Stimulated activated CD4-positive, alpha-beta T cell treated with anti-CD3 and anti-CD28 coated beads, Interleukin-15, amount 100 ng/mL, for 24 hours (primary cell): Measurements from ENCODE around the gene HSPB9.

ENCODE experiments used
- DNase-seq: peaks from one replicate; pipeline ENCODE4 v3.0.0-alpha.2; 2020

The HSPB9 gene, protein sequence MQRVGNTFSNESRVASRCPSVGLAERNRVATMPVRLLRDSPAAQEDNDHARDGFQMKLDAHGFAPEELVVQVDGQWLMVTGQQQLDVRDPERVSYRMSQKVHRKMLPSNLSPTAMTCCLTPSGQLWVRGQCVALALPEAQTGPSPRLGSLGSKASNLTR

GRCh38 chr17:42122371-42123303 is at the start of gene HSPB9:
TSS of gene HSPB9 (plus strand) at chr17:42122804. CDS start at chr17:42122851, 47 bp downstream.
- DNase-seq, result no peak

DNA sequence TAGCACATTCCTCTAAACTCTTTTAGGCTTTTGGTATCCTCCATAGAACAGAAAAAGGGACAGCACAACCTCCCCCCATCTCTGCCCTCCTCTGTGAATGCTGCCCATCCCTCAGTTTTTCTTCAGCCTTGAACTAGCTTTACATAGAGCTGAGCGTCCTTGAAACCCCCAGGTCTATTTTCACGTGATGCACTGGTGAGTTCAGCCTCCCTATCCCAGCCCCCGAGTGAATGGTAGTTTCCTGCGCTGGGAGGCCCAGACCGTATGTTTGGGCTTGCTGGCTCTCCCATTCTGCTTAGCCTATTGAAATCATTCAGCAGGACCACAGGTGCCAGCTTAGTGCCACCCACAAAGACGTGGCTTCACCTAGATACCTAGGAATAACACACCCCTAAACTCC is 46.8 kb upstream of the HSPB9 start:
- no peak for DNase-seq

- DNase-seq, result no peak
Measured at GRCh38 chr17:42076797-42077559, 45.6 kb upstream of the HSPB9 start.

DNA sequence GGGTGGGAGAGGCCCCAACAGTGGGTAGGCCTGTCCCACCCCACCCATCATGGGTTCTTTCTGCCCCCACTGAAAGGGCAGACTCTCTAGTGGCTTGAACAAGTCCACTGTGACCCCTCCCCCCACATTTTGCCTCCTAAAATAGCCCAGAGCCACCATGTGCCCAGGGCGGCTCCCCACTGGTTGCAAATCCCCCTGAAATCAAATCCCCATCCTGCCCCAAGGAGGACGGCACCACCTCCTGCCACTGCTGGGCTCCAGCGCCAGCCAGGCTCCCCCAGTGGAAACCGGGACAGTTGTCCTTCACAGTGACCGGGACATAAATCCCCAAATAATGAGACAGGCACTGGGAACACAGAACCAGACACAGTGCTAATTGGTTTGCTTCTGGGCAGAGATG is 44.8 kb upstream of the HSPB9 start:
- no peak for DNase-seq

DNA sequence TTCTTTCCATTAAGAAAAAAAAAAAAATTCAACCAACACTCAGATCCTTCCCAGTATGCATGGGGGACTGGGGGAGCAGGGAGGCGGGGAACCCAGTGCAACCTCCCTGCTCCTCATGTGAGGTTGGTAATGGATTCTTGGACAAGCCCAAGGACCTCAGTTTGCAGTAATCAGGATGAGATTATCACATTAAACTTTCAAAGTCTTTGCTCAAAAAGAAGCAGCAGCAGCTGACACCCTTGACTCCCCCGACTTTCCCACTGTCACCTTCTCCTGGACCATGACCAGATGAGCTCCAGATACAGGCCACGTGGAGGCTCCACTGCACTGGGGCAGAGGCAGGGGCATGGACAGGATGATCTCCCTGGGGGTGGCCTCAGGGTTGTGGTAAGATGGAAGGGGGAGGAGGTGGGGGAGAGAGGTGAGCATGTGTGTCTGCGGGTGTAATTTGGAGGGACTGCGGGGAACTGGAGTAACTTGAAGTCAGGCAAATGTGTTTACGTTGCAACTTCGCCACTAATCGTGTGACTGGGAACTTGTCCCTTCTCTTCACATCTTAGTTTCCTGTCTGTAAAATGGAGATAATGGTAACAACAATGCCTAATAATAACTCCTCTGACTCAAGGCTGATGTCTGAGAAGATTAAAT is 44.1 kb upstream of the HSPB9 start:
- no peak for DNase-seq

DNA sequence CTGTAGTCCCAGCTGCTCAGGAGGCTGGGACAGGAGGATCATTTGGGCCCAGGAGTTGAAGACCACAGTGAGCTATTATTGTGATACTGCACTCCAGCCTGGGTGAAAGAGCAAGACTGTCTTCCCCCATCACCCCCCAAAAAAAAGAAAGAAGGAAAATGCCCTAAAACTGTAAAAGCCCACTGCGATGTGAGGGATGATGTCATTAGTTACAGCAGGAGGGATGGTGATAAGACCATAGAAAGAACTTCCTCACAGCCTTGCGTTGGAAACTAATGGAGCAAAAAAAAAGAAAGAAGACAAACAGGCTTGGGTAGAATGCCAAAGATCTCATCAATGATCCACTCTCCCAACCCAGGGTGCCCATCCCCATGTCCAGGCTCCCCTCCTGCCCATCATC is 43.1 kb upstream of the HSPB9 start:
- DNase-seq, result no peak

DNA sequence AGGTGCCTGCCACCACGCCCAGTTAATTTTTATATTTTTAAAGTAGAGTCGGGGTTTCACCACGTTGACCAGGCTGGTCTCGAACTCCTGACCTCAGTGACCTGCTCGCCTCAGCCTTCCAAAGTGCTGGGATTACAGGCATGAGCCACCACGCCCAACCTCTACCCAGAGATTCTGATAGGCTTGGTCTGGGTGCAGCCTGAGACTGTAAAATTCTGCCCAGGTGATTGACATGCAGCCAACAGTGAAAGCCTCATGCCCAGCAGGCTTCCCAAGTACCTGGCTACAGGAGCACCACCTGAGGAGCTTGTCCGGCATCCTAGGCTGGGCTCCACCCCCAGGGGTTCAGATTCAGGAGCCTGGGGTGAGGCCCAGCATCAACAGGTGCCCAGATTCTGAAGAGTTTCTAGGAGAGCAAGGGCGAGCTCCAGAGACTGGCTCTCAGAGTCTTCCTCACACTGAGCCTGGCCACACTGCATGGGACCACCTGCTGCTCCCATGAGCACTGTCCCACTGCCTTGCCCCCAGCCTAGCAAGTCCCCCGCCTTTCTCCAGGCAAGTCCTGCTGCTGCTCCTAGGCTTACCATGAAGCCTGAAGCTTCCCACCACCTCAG is 41.0 kb upstream of the HSPB9 start:
- DNase-seq, result no peak

GRCh38 chr17:42087042-42087701 is 35.4 kb upstream of the HSPB9 start:
- no peak for DNase-seq

GRCh38 chr17:42087736-42088705 is 34.6 kb upstream of the HSPB9 start:
- DNase-seq, result no peak

DNA sequence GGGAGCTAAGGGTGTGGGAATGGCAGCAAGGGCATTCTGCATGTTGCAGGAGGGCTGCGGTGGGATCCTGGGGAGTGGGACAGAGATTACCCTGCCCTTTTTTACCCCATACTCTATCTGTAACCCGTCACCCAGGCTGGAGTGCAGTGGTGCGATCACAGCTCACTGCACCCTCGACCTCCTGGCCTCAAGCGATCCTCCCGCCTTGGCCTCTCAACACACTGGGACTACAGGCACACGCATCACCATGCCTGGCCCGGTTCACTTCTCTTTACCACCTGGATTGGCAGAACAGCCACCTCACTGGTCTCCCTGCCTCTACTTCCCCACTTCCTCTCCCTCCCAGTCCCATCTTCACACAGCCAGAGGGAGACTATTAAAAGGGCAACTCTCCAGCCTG is 33.9 kb upstream of the HSPB9 start:
- no peak for DNase-seq

DNA sequence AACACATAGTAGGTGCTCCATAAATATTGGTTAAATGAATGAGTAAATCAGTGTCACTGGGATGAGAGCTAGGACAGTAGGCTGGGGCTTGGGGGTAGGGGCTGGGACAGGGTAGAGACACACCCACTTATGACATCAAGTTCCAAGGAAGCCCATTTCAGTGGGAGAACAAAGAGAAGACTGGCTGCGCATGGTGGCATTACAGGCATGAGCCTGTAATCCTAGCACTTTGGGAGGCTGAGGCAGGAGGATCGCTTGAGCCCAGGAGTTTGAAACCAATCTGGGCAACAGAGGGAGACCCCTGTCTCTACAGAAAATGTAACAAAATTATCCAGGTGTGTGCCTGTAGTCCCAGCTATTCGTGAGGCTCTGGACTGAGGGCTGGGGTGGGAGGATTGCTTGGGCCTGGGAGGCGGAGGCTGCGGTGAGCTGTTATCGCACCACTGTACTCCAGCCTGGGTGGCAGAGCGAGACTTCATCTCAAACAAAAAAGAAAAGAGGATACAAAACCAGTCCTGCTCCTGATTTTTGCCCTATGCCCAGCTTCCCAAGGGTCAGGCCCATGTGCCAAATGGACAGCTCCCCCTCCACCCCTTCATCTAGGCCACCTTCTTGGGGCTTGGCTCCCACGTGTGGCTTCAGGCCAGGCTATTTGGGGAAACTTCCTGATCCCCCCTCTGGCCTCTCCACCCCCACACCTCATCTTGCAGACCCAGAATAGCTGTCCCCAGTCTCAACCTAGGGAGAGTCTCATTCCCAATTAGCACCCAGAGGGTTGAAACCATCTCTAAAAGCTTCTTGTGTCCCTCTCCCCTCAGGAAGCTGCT is 31.4 kb upstream of the HSPB9 start:
- no peak for DNase-seq

- DNase-seq, result no peak
Measured at GRCh38 chr17:42092939-42093338, 29.7 kb upstream of the HSPB9 start.

- no peak for DNase-seq
Measured at GRCh38 chr17:42094375-42095069, 28.1 kb upstream of the HSPB9 start.

DNA sequence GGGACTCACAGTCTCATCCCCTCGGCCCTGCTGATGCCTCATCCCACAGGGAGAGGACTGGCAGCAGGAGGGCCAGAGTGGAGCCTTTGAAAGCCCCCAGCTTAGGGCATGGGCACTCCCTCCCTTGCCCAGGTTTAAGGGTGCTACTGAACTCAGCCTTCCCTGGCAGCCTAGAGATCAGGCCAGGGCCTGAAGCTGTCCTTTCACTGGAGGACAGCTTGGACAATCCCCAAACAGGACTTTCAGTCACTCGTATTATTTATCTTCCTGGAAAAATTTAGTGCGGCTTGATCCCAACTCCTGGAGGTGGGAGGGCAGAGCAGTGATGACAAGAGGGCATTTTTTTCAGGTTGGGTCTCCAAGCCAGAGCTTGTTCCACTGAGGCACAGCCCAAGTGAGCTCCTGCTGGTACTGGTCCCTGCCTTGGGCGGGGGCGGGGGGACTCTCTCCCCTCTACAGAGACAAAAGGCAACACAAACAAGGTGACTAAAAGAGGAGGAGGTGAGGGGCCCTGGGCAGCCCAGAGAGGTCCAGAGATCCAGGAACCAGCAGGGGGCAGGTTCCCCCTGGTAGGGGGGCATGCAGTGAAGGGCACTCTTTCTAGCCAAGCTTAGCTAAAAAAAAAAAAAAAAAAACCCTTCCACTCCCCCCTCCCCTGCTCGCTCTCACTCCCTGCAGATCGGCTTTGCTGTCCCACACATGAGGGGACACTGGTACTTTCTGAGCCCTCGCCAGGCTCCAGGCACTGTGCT is 26.1 kb upstream of the HSPB9 start:
- no peak for DNase-seq

- DNase-seq, result peak; percentile 62
Measured at GRCh38 chr17:42097691-42098631, 24.6 kb upstream of the HSPB9 start, which contains the start of gene ZNF385C. TSS of gene ZNF385C (minus strand) at chr17:42098473. CDS start at chr17:42063056, 35,417 bp downstream.

DNA sequence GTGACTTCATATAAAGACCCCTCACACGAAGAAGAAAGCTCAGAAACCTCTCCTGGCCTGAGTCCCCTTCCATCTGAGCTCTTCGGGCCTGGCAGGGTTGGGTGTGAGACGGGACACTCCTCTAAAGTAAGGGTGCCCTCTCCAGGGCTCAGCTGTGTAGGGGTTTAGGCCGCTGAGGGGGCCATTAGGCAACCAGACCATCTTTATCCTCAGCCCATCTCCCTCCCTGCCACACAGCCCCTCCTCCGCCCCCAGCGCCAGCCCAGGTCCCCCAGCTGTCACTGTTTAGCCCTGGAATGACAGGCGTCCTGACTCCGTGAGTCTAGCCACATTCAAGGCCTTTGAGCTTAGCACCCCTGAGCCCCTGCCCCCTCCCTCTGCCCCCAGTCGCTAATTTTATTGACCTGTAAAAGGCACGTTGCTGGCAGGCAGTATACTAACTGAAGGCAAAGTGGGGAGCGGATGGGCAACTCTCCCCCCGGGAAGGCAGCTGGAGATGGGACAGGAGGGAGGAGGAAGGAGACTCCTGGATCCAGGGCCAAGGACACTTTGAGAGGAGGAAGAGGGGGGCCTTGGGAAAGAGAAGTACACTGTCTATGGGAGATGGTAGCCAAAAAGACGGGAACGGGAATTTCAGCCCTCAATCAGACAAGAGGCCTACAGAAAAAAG is 23.7 kb upstream of the HSPB9 start:
- no peak for DNase-seq
